GM19467 (cell line): ENCODE data around the gene SMIM33.
"Not testable (repeated sequence)": the region's sequence is repeated elsewhere in the genome, so short reads cannot be mapped to it uniquely, and the experiment has no call there.

Source experiments
- ATAC-seq: cut with Tn5 transposase; IDR thresholded peaks from one replicate; pipeline ENCODE4 v1.9.1; 2021; ENCODE audit warnings: mild to moderate bottlenecking, moderate library complexity; ENCODE audit not compliant: unreplicated experiment

SMIM33 gene

GRCh38 chr5:139456776-139457175 lies 14.0 kb upstream of the SMIM33 start:
- ATAC-seq: no peak

GRCh38 chr5:139457241-139457640 lies 13.6 kb upstream of the SMIM33 start:
- no peak for ATAC-seq

- ATAC-seq: no peak
Measured at GRCh38 chr5:139457653-139458306, 13.0 kb upstream of the SMIM33 start.

- ATAC-seq: peak; percentile 53
Measured at GRCh38 chr5:139458580-139459407, 12.0 kb upstream of the SMIM33 start.

- peak; percentile 30 for ATAC-seq
Measured at GRCh38 chr5:139459451-139459934, 11.3 kb upstream of the SMIM33 start.

- ATAC-seq: no peak
Measured at GRCh38 chr5:139460455-139460854, 10.3 kb upstream of the SMIM33 start.

GRCh38 chr5:139461176-139461575 lies 9.6 kb upstream of the SMIM33 start:
- ATAC-seq: no peak

- no peak for ATAC-seq
Measured at GRCh38 chr5:139461698-139462097, 9.1 kb upstream of the SMIM33 start.

GRCh38 chr5:139462586-139463276 lies 8.1 kb upstream of the SMIM33 start, which contains the start of gene ECSCR:
TSS of gene ECSCR (minus strand) at chr5:139462743. CDS start at chr5:139462670, 73 bp downstream.
- ATAC-seq: no peak

- no peak for ATAC-seq
Measured at GRCh38 chr5:139468421-139468931, 2.3 kb upstream of the SMIM33 start.

- ATAC-seq: no peak
Measured at GRCh38 chr5:139472386-139473030, 1.7 kb downstream of the SMIM33 start.

GRCh38 chr5:139473105-139473504 lies 2.3 kb downstream of the SMIM33 start:
- ATAC-seq: no peak

GRCh38 chr5:139473565-139473964 lies 2.8 kb downstream of the SMIM33 start:
- no peak for ATAC-seq

- no peak for ATAC-seq
Measured at GRCh38 chr5:139474890-139475791, 4.3 kb downstream of the SMIM33 start.

- ATAC-seq: no peak
Measured at GRCh38 chr5:139475865-139476617, 5.2 kb downstream of the SMIM33 start.

GRCh38 chr5:139478657-139479423 lies 8.0 kb downstream of the SMIM33 start:
- not testable (repeated sequence) for ATAC-seq

GRCh38 chr5:139479729-139480128 lies 8.9 kb downstream of the SMIM33 start:
- ATAC-seq: not testable (repeated sequence)

GRCh38 chr5:139481122-139481533 lies 10.3 kb downstream of the SMIM33 start:
- no peak for ATAC-seq
